Activated CD8-positive, alpha-beta memory T cell treated with anti-CD3 and anti-CD28 coated beads for 4 hours (primary cell): Measurements from ENCODE around the gene EIF2S2.

Experiments
- DNase-seq, 2 donors: peaks; one replicate each; pipeline ENCODE4 v3.0.0-alpha.2; 2020; ENCODE audit warnings: low read depth in 2 of 2

Gene EIF2S2

GRCh38 chr20:34064286-34064685 is 47.8 kb downstream of the EIF2S2 start:
- no peak for DNase-seq

GRCh38 chr20:34062570-34063482 is 49.2 kb downstream of the EIF2S2 start:
- DNase-seq, result no peak

- DNase-seq, result no peak
Observed at GRCh38 chr20:34061695-34062094, 50.3 kb downstream of the EIF2S2 start.

GRCh38 chr20:34060970-34061369 is 51.1 kb downstream of the EIF2S2 start:
- no peak for DNase-seq

- DNase-seq, result no peak
Observed at GRCh38 chr20:34058831-34059230, 53.2 kb downstream of the EIF2S2 start.

GRCh38 chr20:34055290-34055689 is 56.8 kb downstream of the EIF2S2 start:
- no peak for DNase-seq

- no peak for DNase-seq
Observed at GRCh38 chr20:34052414-34052813, 59.6 kb downstream of the EIF2S2 start.

GRCh38 chr20:34049897-34050695 is 61.9 kb downstream of the EIF2S2 start:
- DNase-seq, result no peak

GRCh38 chr20:34049389-34049788 is 62.7 kb downstream of the EIF2S2 start:
- no peak for DNase-seq

GRCh38 chr20:34047917-34048316 is 64.1 kb downstream of the EIF2S2 start:
- no peak for DNase-seq

GRCh38 chr20:34047010-34047687 is 64.9 kb downstream of the EIF2S2 start:
- DNase-seq, result no peak

GRCh38 chr20:34045930-34046725 is 65.9 kb downstream of the EIF2S2 start:
- no peak for DNase-seq

- DNase-seq, result no peak
Observed at GRCh38 chr20:34045294-34045693, 66.7 kb downstream of the EIF2S2 start.

GRCh38 chr20:34043025-34043424 is 69.0 kb downstream of the EIF2S2 start:
- DNase-seq, result no peak

- DNase-seq, result no peak
Observed at GRCh38 chr20:34042262-34042661, 69.8 kb downstream of the EIF2S2 start.

- DNase-seq, result no peak
Observed at GRCh38 chr20:34041226-34041625, 70.8 kb downstream of the EIF2S2 start.

GRCh38 chr20:34040300-34040995 is 71.6 kb downstream of the EIF2S2 start:
- DNase-seq, result no peak
